Measurements from ENCODE around the gene IL1R2.

Gene IL1R2

DNA sequence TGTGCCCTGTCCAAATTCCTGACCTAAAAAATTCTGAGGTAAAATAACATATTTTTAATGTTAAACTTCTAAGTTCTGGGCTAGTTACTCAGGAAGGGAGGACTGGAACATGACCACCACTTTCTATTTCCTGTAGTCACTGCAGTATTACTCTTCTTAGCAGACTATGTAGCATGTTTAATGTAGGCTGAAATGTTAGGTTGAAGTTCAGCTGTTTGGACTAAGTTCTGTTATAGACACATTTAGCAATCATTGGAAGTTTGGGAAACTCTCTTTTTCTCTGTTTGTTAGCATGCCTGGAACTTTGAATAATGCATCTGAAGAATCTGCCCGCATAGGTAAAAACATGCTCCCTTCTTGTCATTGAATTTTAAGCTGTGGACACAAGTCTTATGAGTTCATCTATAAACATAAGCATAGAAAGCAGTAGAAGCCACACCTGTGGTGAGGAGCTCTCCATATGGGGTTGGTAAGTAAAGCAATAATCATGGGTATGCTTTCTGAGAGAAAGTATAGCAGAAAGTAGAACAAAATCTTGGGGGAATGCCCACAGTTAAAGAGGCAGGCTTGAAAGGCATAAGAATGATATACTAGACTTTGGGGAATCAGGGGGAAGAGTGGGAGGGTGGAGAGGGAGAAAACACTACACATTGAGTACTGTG is 52.6 kb downstream of the IL1R2 start:
- no peak overlapping the region for H3K4me3 ChIP-seq (ENCODE audit: low read depth, low read length)
- DNase-seq (ENCODE audit: low read depth): no peak
- TF ChIP-seq, protein P1, sequence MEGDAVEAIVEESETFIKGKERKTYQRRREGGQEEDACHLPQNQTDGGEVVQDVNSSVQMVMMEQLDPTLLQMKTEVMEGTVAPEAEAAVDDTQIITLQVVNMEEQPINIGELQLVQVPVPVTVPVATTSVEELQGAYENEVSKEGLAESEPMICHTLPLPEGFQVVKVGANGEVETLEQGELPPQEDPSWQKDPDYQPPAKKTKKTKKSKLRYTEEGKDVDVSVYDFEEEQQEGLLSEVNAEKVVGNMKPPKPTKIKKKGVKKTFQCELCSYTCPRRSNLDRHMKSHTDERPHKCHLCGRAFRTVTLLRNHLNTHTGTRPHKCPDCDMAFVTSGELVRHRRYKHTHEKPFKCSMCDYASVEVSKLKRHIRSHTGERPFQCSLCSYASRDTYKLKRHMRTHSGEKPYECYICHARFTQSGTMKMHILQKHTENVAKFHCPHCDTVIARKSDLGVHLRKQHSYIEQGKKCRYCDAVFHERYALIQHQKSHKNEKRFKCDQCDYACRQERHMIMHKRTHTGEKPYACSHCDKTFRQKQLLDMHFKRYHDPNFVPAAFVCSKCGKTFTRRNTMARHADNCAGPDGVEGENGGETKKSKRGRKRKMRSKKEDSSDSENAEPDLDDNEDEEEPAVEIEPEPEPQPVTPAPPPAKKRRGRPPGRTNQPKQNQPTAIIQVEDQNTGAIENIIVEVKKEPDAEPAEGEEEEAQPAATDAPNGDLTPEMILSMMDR (IDR thresholded peaks at IDR 0.05; ENCODE audit: control insufficient read depth, extremely low read depth, insufficient read depth): no peak

DNA sequence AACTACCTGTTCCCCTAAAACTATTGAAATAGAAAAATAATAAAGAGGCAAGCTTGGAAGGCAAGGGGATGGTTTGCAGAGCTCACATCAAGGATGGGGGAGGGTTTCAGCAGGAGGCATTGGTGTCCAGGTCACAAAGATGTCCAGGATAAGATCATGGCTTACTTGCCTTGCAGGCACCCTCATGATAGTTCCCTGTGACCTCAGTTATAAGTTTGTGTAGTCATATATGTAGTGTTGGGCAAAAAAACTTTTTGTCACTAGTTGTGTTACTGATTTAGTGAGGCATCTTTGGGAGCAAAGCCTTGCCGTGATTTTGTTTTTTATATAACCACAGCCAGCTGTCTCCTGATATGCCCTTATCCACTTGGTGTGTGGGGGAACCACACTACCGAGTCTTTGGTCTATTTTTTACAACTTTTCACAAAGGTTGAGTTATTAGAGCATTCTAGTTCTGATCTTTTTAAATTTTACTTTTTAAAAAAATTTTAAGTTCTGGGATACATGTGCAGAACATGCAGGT is 53.3 kb downstream of the IL1R2 start:
- no peak for DNase-seq (ENCODE audit: low read depth)
- H3K4me3 ChIP-seq (ENCODE audit: low read depth, low read length): no peak overlapping the region
- TF ChIP-seq, protein P1 (IDR thresholded peaks at IDR 0.05; ENCODE audit: control insufficient read depth, extremely low read depth, insufficient read depth): no peak

DNA sequence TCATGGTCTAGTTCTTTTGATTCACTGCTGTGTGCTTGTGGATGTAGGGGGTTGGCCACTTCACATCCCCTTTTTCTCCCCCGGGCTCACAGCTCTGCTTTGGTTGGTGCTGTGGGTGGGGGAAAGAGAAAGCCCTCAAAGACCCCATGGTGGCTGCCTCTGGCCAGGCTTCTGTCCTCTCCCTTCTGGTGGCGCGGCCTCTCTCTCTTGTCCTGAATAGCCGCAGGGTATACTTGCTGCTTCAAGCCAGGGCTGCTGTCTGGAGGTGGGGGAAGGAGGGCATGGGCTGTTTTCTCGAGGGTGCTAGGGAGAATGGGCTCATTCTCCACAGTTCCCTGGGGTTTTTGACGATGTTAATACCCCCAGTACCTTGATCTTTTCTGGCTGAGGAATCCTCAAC is 53.9 kb downstream of the IL1R2 start:
- DNase-seq (ENCODE audit: low read depth): no peak
- TF ChIP-seq, protein P1 (IDR thresholded peaks at IDR 0.05; ENCODE audit: control insufficient read depth, extremely low read depth, insufficient read depth): no peak
- H3K4me3 ChIP-seq (ENCODE audit: low read depth, low read length): no peak overlapping the region

DNA sequence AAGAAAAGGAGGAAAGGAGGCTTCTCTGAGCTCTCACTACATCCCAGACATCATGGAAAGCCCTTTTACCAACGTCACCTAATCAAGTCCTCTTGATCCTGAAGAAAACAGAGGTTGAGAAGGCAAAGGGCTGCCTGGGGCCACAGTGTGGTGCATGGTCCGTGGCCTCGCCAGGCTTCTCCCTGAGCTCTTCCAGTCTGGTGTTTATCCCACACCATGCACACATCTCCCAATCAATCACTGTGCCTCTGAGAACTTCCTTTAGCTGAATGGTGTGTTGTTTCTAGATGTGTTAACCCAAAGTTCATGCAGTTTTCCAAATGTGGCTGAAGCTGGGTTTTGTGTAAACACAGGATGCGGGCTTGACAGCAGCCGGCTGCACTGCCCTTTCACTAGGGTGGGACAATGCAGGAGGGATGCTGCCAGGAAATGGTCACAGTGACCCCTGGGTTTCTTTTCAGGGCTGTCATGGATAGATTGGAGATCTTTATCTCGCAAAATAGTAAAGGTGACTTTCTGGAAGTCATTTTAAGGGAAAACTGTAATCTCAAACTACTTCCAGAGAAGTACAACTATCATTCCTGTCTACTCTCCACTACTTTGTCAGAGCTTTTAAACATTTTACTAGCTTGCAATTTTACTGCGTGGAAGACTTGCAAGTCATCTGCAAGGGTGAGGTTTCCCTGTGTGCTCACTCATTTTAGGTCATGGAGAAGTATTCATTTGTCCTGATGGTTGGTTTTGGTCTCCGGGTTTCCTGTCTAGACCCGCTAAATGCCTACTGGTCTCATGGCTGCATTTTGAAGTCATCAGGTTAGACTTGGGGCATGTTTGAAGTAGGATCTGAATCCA is 54.6 kb downstream of the IL1R2 start:
- no peak for DNase-seq (ENCODE audit: low read depth)
- no peak overlapping the region for H3K4me3 ChIP-seq (ENCODE audit: low read depth, low read length)
- TF ChIP-seq, protein P1 (IDR thresholded peaks at IDR 0.05; ENCODE audit: control insufficient read depth, extremely low read depth, insufficient read depth): no peak

DNA sequence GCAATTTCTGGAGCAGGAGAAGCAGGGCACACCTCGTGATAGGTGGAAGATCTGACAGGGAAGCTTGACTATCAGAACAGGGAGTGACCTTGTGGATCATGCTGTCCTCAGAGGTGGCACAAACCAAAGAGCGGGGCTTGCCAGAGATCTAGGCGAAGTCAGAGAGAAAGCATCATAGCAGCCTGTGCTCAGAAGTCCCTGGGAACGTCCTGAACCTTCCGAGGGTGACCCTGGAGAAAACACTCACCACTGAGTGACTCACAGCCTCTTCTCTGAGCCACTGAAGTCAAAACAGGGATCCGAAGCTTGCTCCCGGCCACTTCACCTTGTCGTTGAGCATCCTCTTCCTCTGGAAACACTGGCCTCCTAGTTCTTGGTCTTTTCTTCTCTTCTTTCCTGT is 56.7 kb downstream of the IL1R2 start:
- DNase-seq (ENCODE audit: low read depth): no peak
- no peak overlapping the region for H3K4me3 ChIP-seq (ENCODE audit: low read depth, low read length)
- TF ChIP-seq, protein P1 (IDR thresholded peaks at IDR 0.05; ENCODE audit: control insufficient read depth, extremely low read depth, insufficient read depth): no peak

DNA sequence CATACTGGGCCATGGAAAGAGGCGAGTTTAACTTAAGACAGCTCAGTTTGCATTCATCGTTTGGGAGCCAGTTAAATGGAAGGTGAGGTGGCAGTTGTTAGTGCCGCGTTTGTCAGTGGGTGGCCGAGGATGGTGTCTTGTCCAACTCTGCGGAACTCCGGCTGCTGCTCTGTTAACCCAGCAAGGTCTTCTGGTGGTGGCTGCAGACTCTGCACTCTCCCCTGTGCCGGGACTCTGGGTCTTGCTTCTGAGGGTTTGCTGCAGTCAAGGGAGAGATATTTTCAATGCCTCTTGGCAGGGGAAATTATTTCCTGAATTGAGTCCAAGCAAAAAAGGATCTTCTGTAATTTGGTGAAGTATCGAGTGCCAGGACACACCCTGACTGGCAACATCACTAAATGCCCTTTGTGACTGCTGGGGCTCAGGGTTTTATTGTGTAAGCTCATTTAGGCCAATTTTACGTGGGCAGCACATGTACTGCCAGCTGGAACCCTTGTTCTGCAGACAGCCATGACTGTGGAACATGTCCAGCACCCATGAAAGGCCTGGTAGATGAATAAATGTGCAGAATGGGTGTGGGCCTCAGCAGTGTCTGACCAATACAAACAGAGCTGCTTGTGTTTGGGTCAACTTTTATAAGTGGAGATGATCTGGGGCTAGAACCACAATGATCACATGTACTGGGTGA is 58.1 kb downstream of the IL1R2 start:
- TF ChIP-seq, protein P1 (IDR thresholded peaks at IDR 0.05; ENCODE audit: control insufficient read depth, extremely low read depth, insufficient read depth): no peak
- no peak overlapping the region for H3K4me3 ChIP-seq (ENCODE audit: low read depth, low read length)

More for the DNA sequence above, 58.1 kb downstream of the IL1R2 start:
- DNase-seq (ENCODE audit: low read depth): no peak
